Measurements from ENCODE around the gene ABCA7.

ABCA7 gene

DNA sequence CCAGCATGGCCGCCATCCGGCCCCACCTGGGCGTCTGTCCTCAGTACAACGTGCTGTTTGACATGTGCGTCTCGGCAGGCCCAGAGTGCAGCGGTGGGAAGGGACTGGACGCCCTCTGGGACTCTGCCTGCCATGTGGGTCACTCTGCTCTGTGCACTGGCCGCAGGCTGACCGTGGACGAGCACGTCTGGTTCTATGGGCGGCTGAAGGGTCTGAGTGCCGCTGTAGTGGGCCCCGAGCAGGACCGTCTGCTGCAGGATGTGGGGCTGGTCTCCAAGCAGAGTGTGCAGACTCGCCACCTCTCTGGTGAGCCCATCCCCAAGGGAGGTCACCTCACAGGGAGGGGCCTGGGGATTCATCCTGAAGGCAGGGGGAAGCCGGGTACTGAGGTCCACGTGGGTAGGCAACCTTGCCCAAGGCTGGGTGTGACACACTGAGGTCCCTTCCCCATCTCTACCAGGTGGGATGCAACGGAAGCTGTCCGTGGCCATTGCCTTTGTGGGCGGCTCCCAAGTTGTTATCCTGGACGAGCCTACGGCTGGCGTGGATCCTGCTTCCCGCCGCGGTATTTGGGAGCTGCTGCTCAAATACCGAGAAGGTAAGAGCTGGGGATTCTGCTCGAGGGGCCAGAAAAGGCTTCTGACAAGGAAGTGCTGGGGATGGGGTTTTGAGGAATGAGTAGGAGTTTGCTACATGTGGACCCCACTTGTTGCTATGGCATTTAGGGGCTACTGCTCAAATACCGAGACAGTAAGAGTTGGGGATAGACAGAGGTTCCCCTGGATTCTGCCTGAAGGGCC, 11.3 kb downstream of the ABCA7 start:
- Mint-ChIP-seq H3K27me3 (ENCODE audit: low read depth, poor library complexity) (no peaks in the 10 kb centered on the region), H3K36me3 (ENCODE audit: low read depth) (no peaks in the 10 kb centered on the region), H3K4me1 (peaks cover 10% of the 10 kb centered on the region), H3K27ac (peak overlapping the region; percentile 98), H3K4me3 (no peak overlapping the region), H3K9me3 (no peaks in the 10 kb centered on the region)
- no peak for DNase-seq
- TF ChIP-seq, protein P1, sequence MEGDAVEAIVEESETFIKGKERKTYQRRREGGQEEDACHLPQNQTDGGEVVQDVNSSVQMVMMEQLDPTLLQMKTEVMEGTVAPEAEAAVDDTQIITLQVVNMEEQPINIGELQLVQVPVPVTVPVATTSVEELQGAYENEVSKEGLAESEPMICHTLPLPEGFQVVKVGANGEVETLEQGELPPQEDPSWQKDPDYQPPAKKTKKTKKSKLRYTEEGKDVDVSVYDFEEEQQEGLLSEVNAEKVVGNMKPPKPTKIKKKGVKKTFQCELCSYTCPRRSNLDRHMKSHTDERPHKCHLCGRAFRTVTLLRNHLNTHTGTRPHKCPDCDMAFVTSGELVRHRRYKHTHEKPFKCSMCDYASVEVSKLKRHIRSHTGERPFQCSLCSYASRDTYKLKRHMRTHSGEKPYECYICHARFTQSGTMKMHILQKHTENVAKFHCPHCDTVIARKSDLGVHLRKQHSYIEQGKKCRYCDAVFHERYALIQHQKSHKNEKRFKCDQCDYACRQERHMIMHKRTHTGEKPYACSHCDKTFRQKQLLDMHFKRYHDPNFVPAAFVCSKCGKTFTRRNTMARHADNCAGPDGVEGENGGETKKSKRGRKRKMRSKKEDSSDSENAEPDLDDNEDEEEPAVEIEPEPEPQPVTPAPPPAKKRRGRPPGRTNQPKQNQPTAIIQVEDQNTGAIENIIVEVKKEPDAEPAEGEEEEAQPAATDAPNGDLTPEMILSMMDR (IDR thresholded peaks at IDR 0.05) = no peak

DNA sequence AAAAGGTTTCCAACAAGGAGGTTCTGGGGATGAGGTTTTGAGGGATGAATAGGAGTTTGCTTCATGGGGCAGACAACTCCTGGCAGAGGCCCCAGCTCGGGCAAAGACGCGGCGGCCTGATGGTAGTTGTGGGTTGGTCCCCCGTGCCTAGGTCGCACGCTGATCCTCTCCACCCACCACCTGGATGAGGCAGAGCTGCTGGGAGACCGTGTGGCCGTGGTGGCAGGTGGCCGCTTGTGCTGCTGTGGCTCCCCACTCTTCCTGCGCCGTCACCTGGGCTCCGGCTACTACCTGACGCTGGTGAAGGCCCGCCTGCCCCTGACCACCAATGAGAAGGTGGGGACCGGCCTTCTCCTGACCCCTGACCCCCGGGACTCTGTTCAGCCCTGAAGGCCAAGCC, 11.9 kb downstream of the ABCA7 start:
- H3K27me3 Mint-ChIP-seq (ENCODE audit: low read depth, poor library complexity) = peaks cover 3% of the 10 kb centered on the region
- peak overlapping the region; percentile 98 for H3K27ac Mint-ChIP-seq
- no peaks in the 10 kb centered on the region for H3K9me3 Mint-ChIP-seq
- no peak for DNase-seq
- H3K36me3 Mint-ChIP-seq (ENCODE audit: low read depth) = no peaks in the 10 kb centered on the region
- peaks cover 16% of the 10 kb centered on the region for H3K4me1 Mint-ChIP-seq
- no peak overlapping the region for H3K4me3 Mint-ChIP-seq
- TF ChIP-seq, protein P1 (IDR thresholded peaks at IDR 0.05) = no peak

DNA sequence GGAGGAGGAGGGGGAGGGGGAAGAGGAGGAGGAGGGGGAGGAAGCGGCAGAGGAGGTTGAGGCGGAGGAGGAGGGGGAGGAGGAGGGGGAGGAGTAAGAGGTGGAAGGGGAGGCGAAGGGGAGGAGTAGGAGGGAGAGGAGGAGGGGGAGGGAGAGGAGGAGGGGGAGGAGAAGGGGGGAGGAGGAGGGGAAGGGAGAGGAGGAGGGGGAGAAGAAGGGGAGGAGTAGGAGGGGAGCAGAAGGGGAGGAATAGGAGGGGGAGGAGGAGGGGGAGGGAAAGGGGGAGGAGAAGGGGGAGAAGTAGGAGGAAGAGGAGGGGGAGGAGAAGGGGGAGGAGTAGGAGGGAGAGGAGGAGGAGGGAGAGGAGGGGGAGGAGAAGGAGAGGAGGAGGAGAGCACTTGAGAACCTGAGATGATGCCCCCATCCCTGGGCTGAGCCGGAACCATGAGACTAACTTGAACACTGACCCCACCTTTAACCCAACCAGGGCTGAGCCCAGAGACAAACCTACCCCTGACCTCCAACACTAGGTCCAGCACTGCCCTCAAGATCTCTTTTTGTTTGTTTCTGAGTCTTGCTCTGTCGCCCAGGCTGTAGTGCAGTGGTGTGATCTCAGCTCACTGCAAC, 12.6 kb downstream of the ABCA7 start:
- H3K4me3 Mint-ChIP-seq = no peak overlapping the region
- no peaks in the 10 kb centered on the region for H3K9me3 Mint-ChIP-seq
- H3K27me3 Mint-ChIP-seq (ENCODE audit: low read depth, poor library complexity) = peaks cover 3% of the 10 kb centered on the region
- DNase-seq = no peak
- no peak overlapping the region for H3K27ac Mint-ChIP-seq
- TF ChIP-seq, protein P1 (IDR thresholded peaks at IDR 0.05) = no peak
- peaks cover 17% of the 10 kb centered on the region for H3K4me1 Mint-ChIP-seq
- no peaks in the 10 kb centered on the region for H3K36me3 Mint-ChIP-seq (ENCODE audit: low read depth)

DNA sequence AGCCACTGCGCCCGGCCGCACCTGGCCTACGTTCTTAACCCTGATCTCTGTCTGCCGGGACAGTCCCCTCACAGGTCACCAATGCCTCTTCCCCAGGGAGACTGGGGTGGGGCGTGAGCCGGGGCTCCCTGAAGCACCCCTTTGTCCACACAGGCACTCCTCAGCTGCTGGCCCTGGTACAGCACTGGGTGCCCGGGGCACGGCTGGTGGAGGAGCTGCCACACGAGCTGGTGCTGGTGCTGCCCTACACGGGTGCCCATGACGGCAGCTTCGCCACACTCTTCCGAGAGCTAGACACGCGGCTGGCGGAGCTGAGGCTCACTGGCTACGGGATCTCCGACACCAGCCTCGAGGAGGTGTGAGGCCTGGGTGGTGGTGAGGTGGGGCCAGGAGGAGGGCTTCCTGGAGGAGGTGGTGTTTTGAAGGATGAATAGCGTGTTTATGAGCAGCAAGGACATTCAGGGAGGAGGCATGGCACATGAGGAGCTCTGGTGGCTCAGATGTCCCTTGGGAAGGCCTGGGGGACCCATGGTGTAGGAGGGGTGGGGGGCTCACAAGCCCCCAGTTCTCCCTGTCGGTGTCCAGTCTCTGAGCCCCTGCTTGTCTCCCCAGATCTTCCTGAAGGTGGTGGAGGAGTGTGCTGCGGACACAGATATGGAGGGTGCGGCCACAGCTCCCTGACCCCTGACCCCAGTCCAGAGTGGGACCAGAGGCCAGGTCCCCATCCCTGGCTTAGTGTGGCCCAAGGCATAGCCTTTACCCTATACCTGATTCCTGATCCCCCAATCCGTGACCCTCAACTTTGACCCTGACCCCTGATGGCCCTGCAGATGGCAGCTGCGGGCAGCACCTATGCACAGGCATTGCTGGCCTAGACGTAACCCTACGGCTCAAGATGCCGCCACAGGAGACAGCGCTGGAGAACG, 13.5 kb downstream of the ABCA7 start:
- Mint-ChIP-seq H3K9me3 (no peaks in the 10 kb centered on the region), H3K36me3 (ENCODE audit: low read depth) (no peaks in the 10 kb centered on the region), H3K4me3 (no peak overlapping the region), H3K27me3 (ENCODE audit: low read depth, poor library complexity) (peaks cover 3% of the 10 kb centered on the region), H3K27ac (no peak overlapping the region), H3K4me1 (peaks cover 17% of the 10 kb centered on the region)
- no peak for DNase-seq
- TF ChIP-seq, protein P1 (IDR thresholded peaks at IDR 0.05) = no peak

DNA sequence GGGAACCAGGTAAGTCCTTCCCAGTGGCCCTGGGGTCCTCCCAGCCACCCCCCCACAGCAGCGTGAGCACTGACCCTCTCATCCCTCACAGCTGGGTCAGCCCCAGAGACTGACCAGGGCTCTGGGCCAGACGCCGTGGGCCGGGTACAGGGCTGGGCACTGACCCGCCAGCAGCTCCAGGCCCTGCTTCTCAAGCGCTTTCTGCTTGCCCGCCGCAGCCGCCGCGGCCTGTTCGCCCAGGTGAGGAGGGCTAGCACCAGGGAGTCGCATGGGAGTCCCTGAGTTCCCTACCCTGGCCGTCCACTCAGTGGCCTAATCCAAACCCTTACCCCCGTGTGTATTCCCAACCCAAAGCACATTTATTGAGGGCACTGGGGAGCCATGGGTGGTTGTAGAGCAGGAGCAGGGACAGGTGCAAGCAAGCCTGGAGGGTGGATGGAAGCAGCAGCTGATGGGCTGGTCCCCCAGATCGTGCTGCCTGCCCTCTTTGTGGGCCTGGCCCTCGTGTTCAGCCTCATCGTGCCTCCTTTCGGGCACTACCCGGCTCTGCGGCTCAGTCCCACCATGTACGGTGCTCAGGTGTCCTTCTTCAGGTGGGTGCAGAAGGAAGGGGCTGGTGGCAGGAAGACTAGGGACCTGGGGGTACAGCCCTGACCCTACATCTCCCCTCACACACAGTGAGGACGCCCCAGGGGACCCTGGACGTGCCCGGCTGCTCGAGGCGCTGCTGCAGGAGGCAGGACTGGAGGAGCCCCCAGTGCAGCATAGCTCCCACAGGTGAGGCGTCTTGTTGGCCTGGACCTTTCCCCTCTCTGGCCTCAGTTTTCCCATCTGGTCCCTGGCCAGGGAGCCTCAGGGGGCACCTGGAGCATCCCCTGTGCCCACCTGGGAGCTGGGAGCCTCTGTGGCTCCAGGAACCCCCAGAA, 14.5 kb downstream of the ABCA7 start:
- no peak overlapping the region for H3K27ac Mint-ChIP-seq
- H3K27me3 Mint-ChIP-seq (ENCODE audit: low read depth, poor library complexity) = peaks cover 3% of the 10 kb centered on the region
- TF ChIP-seq, protein P1 (IDR thresholded peaks at IDR 0.05) = no peak
- no peak for DNase-seq
- H3K4me3 Mint-ChIP-seq = no peak overlapping the region
- no peaks in the 10 kb centered on the region for H3K36me3 Mint-ChIP-seq (ENCODE audit: low read depth)
- H3K4me1 Mint-ChIP-seq = peaks cover 17% of the 10 kb centered on the region
- H3K9me3 Mint-ChIP-seq = no peaks in the 10 kb centered on the region
